HUES6 (cell line): ENCODE data around the gene MAPK8.

Source experiments
- H3K27ac ChIP-seq: 2 replicates; pipeline ENCODE4 v1.7.0; 2013; ENCODE audit warnings: low read depth, mild to moderate bottlenecking, low read length, inconsistent platforms
- H3K27me3 ChIP-seq: 2 replicates; pipeline ENCODE4 v1.6.1; 2013; ENCODE audit warnings: low read length; ENCODE audit not compliant: control insufficient read depth, insufficient read depth
- H3K36me3 ChIP-seq: 2 replicates; pipeline ENCODE4 v1.6.1; 2013; ENCODE audit warnings: low read length; ENCODE audit not compliant: control insufficient read depth, insufficient read depth
- H3K4me1 ChIP-seq: 2 replicates; pipeline ENCODE4 v1.6.1; 2013; ENCODE audit warnings: low read length; ENCODE audit not compliant: control insufficient read depth, insufficient read depth
- H3K4me3 ChIP-seq: 2 replicates; pipeline ENCODE4 v1.5.1; 2013; ENCODE audit warnings: low read depth, low read length
- H3K9ac ChIP-seq: one replicate; pipeline ENCODE4 v1.6.1; 2013; ENCODE audit warnings: mild to moderate bottlenecking, low read length
- H3K9me3 ChIP-seq: 2 replicates; pipeline ENCODE4 v1.6.1; 2013; ENCODE audit warnings: low read depth, low read length; ENCODE audit not compliant: control insufficient read depth, insufficient read depth

Gene MAPK8

GRCh38 chr10:48470893-48471805 is 164.7 kb downstream of the MAPK8 start:
- H3K27ac ChIP-seq: peak overlapping the region; percentile 59; the same call in 1 of the 2 replicates
- H3K9me3 ChIP-seq: no peaks in the 10 kb centered on the region
- H3K27me3 ChIP-seq: peaks cover 9% of the 10 kb centered on the region
- no peak overlapping the region for H3K9ac ChIP-seq
- peaks cover 40% of the 10 kb centered on the region for H3K4me1 ChIP-seq
- no peaks in the 10 kb centered on the region for H3K36me3 ChIP-seq
- no peak overlapping the region for H3K4me3 ChIP-seq

DNA sequence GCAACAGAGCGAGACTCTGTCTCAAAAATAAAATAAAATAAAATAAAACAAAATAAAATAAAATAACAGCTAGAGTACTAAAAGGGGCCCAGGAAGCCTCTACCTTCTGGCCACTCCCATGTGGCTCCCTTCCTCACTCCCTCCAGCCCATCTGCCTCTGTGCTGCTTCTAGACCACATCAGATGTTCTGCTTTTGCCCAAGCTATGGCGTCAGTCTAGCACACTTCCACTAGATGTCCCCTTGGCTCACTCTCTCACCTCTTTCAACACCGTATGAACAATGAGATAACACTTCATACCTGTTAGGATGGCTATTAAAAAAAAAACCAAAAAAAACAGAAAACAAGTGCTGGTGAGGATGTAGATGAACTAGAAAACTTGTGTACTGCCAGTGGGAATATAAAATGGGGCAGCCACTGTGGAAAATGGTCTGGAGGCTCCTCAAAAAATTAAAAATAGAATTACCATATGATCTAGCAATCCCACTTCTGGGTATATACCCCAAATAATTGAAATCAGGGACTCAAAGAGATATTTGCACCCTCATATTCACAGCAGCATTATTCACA is 166.1 kb downstream of the MAPK8 start:
- H3K9me3 ChIP-seq: no peaks in the 10 kb centered on the region
- H3K27ac ChIP-seq: no peak overlapping the region
- H3K4me1 ChIP-seq: peaks cover 46% of the 10 kb centered on the region
- no peak overlapping the region for H3K4me3 ChIP-seq
- H3K36me3 ChIP-seq: no peaks in the 10 kb centered on the region
- no peaks in the 10 kb centered on the region for H3K27me3 ChIP-seq
- H3K9ac ChIP-seq: no peak overlapping the region

GRCh38 chr10:48473704-48474103 is 167.2 kb downstream of the MAPK8 start:
- Histone ChIP-seq H3K27me3 (no peaks in the 10 kb centered on the region), H3K9me3 (no peaks in the 10 kb centered on the region), H3K27ac (no peak overlapping the region), H3K4me3 (no peak overlapping the region), H3K36me3 (no peaks in the 10 kb centered on the region), H3K4me1 (peaks cover 43% of the 10 kb centered on the region), H3K9ac (no peak overlapping the region)

DNA sequence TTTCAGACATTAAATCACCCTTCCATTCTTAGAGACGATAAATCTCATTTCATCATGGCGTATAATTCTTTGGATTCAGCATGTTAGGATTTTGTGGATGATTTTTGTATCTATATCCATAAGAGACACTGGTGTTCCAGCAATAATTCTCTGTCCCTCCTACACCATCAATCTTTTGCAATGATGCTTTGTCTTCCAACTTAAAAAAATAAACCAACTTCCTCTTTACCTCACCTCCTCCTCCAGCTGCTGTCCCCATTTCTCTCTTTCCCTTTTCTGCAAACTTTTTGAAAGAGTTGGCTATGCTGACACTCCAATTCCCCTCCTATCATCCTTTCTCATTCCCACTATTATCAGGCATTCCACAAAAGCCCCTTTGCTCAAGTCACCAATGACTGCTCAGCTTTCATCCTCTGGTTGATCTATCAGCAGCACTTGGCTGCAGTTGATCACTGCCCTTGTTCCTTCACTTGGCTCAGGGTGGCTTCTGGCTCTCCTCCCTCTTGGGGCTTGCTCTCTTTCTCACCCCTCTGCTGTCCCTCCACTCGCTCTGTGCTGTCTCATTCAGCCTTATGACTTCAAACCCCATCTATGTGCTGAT is 168.4 kb downstream of the MAPK8 start:
- no peak overlapping the region for H3K9ac ChIP-seq
- no peaks in the 10 kb centered on the region for H3K9me3 ChIP-seq
- no peaks in the 10 kb centered on the region for H3K27me3 ChIP-seq
- H3K36me3 ChIP-seq: no peaks in the 10 kb centered on the region
- H3K4me1 ChIP-seq: peaks cover 34% of the 10 kb centered on the region
- no peak overlapping the region for H3K4me3 ChIP-seq
- H3K27ac ChIP-seq: no peak overlapping the region

GRCh38 chr10:48475943-48476278 is 169.4 kb downstream of the MAPK8 start:
- Histone ChIP-seq H3K27ac (no peak overlapping the region), H3K4me1 (peaks cover 24% of the 10 kb centered on the region)

GRCh38 chr10:48476279-48476982 is 170.0 kb downstream of the MAPK8 start:
- H3K9me3 ChIP-seq: no peaks in the 10 kb centered on the region
- H3K4me3 ChIP-seq: no peak overlapping the region
- H3K36me3 ChIP-seq: no peaks in the 10 kb centered on the region
- H3K4me1 ChIP-seq: peaks cover 22% of the 10 kb centered on the region
- no peak overlapping the region for H3K27ac ChIP-seq
- H3K27me3 ChIP-seq: no peaks in the 10 kb centered on the region
- H3K9ac ChIP-seq: no peak overlapping the region

More at GRCh38 chr10:48475943-48476278, 169.4 kb downstream of the MAPK8 start:
- no peak overlapping the region for H3K4me3 ChIP-seq
- H3K36me3 ChIP-seq: no peaks in the 10 kb centered on the region
- no peak overlapping the region for H3K9ac ChIP-seq
- no peaks in the 10 kb centered on the region for H3K9me3 ChIP-seq
- no peaks in the 10 kb centered on the region for H3K27me3 ChIP-seq

DNA sequence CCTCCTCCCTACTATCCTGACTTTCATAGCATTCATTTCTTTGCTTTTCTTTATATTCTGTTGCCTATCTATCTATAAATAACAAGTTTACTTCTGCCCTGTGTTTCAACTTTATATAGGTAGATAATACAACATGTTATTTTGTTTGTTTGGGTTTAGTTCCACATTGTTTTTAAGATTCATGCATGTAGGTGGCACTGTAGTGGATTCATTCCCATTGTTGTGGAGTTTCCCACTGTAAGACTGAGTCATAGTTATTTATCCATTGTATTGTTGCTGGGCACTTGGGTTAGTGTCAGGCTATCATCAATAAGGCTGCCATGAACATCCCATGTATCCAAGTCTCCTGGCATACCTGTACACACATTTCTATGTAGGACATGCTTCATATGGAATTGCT is 170.7 kb downstream of the MAPK8 start:
- no peak overlapping the region for H3K27ac ChIP-seq
- H3K9ac ChIP-seq: no peak overlapping the region
- H3K36me3 ChIP-seq: no peaks in the 10 kb centered on the region
- no peaks in the 10 kb centered on the region for H3K9me3 ChIP-seq
- peaks cover 21% of the 10 kb centered on the region for H3K4me1 ChIP-seq
- H3K27me3 ChIP-seq: no peaks in the 10 kb centered on the region
- H3K4me3 ChIP-seq: no peak overlapping the region

- Histone ChIP-seq H3K27ac (no peak overlapping the region), H3K36me3 (no peaks in the 10 kb centered on the region), H3K27me3 (no peaks in the 10 kb centered on the region), H3K4me1 (peaks cover 21% of the 10 kb centered on the region), H3K9ac (no peak overlapping the region), H3K4me3 (no peak overlapping the region), H3K9me3 (no peaks in the 10 kb centered on the region)
Measured at GRCh38 chr10:48477616-48478015, 171.1 kb downstream of the MAPK8 start.

DNA sequence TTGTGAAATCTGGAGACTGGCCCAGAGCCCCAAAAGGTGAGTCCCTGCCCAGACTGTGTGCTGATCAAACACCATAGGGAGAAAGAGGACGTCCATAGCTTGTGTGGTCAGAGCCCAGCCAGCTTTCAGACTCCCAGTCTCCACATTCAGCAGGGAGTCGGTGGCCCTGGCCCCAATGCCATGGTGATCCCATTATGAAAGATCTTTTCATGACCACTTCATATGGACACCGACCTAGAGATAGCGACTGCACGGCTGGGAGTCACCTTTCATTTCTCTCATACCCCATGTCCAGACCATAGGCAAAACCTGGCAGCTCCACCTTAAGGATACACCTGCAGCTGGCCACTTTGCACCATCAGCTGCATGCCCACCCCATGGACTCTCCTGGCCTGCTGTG is 172.0 kb downstream of the MAPK8 start:
- no peak overlapping the region for H3K9ac ChIP-seq
- no peaks in the 10 kb centered on the region for H3K9me3 ChIP-seq
- H3K4me3 ChIP-seq: no peak overlapping the region
- no peaks in the 10 kb centered on the region for H3K27me3 ChIP-seq
- H3K36me3 ChIP-seq: no peaks in the 10 kb centered on the region
- peaks cover 21% of the 10 kb centered on the region for H3K4me1 ChIP-seq
- no peak overlapping the region for H3K27ac ChIP-seq

DNA sequence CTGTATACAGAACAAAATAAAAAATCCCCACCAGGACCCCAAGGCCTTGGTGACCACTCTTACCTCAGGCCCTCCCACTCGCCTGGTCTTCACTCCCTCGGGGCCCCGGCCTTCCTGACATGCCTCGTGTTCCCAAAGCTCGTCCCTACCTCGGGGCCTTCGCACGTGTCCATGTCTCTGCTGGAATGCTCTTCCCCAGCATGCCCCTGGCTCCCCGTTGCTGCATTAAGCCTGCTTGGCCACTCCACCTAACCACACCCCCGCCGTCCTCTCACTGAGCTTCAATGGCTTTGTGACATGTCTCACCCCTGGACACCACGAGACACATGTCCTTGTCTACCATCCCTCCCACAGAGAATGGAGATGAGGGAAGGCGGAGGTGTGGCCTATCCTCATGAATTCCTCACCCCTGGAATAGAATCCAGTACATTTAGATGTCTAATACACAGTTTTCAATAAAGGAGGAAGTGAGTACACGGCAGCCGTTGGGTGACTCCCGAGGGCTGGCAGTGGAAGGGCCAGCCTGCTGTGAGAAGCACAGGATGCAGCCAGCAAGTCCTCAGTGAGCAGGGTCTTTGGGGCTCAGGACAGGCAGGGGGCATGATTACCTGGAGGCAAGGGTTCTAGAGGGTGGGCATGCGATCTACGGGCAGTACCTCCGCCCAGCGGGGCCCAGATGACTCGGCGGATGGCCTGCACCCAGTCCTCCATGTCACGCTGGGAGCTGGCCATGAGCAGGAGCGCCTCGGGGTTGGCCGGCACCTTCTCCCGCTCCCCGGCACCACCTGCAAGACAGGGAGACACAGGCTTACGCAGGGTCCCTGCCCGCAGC is 172.7 kb downstream of the MAPK8 start:
- no peak overlapping the region for H3K9ac ChIP-seq
- peaks cover 21% of the 10 kb centered on the region for H3K4me1 ChIP-seq
- no peaks in the 10 kb centered on the region for H3K27me3 ChIP-seq
- H3K36me3 ChIP-seq: no peaks in the 10 kb centered on the region
- H3K9me3 ChIP-seq: no peaks in the 10 kb centered on the region
- no peak overlapping the region for H3K4me3 ChIP-seq
- no peak overlapping the region for H3K27ac ChIP-seq
